DMS53 (cell line): ENCODE measurements around the gene CD84.
"Not testable (repeated sequence)": the region's sequence is repeated elsewhere in the genome, so short reads cannot be mapped to it uniquely, and the experiment has no call there.

Source experiments
- DNase-seq: peaks from one replicate; lab custom pipeline; 2025; lab: John Stamatoyannopoulos, UW

CD84 gene, protein sequence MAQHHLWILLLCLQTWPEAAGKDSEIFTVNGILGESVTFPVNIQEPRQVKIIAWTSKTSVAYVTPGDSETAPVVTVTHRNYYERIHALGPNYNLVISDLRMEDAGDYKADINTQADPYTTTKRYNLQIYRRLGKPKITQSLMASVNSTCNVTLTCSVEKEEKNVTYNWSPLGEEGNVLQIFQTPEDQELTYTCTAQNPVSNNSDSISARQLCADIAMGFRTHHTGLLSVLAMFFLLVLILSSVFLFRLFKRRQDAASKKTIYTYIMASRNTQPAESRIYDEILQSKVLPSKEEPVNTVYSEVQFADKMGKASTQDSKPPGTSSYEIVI

DNA sequence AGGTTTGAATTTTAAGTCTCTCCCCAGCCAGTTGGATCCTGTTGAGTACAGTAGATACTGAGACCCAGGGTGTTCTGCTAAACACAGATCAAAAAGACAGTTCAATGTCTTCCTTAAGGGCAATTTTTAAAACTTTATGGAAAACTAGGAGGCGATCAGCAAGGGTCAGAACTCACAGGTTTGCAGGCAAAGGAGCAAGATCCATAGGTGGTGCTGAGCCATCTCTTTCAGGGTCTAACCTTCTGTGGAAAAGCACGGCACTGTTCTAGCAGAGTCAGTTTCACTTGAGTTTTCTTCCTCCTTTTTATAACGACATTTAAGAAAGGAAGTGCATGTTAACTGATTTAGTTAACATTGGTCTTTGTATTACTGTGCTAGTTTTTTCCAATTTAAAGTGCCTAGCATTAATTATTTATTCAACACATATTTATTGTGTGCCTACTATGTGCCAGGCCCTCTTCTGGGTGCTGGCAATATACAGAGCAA, at the start of gene CD84:
CD84 (minus strand) TSS at position 281 of the 486 bp plus-strand sequence; CDS start at position 222, 59 bp downstream.
- no peak for DNase-seq

DNA sequence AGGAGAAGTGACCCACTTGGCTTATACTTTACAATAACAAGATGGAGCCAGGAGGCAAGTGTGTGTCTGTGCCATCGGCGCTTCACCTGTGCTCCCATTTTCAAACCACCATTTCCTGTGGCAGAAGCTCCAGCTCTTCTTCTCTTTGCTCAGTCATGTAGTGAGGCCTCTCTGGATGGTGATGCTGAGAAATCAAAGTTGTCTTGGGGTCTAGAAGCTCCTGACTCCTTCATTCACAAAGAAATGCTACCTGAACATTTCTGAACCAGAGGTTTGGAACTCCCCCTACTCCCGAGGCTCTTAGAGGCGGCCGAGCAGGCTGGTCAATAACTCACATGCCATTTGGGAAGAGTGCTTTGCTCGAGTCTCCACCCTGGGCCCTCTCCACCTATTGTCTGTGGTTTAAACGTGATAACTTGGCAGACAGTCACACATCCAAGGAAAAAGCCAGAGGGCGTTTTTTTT, 49.5 kb upstream of the CD84 start:
- no peak for DNase-seq

DNA sequence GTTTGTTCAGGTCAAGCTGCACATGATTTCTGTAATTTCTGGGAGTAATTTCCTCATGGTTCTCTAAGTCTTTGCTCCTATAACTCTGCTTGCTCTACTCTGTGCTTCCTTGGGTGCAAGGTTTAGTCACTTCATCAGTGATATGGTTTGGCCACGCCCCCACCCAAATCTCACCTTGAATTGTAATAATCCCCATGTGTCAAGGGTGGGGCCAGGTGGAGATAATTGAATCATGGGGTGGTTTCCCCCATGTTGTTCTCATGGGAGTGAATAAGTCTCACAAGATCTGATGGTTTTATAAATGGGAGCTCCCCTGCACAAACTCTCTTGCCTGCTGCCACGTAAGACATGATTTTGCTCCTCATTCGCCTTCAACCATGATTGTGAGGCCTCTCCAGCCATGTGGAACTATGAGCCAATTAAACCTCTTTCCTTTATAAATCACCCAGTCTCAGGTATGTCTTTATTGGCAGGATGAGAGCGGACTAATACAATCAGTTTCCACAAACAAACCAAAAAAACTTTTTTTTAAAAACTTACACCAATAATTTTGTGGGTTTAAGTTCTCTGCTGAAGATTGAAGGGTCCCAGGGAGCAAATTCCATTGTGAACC, 48.5 kb upstream of the CD84 start:
- not testable (repeated sequence) for DNase-seq

DNA sequence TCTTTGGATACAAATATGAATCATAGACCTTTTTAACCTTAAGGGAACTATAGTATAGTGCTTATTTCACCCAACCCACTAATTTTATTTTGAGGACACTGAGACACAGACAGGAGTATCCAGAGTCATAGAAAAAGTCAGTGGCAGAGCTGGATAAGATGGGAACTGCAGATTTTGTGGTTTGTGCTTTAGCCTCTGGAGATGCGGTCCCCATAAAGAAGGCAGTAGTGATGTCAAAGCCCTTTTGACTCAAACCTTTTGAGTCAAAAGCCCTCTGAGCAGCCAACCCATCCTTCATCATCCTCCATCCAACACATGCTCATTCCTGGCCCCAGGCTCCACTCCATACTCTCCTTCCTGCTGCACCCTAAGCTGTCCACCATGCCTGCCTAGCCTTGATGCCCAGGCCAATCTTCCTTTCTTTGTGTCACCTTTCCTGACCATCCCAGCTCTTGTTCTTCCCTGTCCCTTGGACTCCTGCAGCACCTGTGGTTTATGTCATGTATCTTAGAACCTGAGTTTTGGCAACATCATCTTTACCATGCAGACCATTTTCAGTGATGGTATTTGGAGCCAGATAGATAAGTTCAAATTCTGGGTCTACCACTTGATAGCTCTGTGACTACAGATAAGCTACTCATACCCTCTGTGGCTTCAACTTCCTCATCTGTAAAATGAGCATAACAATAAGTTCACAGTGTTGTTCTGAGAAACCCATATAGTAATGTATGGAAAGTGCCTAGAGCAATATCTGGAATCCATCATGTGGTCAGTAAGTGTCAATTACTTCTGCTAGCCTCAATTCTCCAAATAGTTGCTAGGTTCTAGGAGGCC, 47.4 kb upstream of the CD84 start:
- DNase-seq: no peak

DNA sequence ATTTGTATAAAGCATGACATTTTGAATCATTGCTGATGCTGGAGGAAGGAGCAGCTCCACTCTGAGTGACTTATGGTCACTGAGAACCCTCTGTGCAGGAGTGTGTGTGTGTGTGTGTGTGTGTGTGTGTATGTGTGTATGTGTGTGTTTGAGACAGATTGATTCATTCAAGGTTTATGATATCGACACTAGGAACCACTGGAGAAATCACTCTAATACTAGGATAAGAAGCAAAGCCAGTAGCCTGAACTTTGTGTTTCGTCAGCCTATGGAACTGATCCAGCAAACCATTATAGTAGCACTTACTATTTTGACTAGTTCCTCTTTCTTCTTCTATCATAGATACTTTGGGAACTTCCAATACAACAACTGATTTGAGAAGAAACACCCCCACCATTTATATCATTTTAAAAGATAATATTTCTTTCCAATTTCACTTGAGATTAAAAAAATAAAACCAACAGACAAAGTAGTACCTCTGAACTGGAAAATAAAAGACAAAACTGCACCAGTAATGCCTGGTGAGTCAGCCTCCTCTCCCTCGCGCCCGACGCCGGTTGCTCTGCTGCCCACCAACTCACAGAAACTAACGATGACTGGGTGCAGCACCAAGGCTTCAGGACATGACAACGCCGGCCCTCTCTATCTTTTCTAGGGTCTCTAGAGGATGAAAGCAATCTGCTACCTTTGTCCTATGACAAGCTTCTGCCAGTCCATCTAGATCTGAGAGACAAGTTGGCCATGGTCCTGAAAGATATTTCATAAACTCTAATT, 46.6 kb upstream of the CD84 start:
- no peak for DNase-seq

DNA sequence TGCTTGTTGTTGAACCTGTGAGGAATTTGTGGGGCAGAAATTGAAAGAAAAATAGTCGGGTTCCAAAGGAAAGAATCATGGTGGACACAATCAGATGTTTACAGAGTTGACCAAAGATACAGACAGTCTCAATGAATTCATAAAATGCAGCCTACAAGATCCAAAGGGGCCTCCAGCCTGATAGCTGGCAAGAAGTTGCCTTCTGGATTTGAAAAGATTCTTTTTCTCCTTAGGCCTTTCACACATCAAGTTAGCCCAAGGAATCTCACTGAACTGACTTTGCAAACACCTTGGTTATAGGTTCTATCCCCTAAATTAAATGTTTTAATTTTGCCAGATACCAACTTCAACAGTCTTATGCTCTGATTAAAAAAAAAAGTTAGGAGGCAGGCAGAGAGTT, 46.0 kb upstream of the CD84 start:
- DNase-seq: no peak

DNA sequence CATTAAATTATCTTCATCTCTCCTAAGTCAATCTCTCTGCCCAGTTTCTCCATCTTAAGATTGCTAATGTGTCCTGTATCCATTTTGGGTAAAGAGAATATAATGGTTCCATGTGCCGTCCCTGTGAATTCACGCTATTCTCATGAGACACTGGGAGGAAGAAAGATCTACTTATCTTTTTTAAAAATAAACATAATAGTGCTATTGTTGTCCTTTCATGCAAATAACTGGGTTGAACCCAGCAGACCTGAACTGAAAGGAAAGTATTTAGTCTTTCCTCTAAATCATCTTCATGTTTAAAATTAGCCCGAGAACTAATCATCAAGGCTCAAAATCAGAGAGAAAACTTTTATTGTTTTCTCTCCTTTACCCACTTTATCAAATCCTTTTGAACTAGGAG, 45.2 kb upstream of the CD84 start:
- DNase-seq: no peak

DNA sequence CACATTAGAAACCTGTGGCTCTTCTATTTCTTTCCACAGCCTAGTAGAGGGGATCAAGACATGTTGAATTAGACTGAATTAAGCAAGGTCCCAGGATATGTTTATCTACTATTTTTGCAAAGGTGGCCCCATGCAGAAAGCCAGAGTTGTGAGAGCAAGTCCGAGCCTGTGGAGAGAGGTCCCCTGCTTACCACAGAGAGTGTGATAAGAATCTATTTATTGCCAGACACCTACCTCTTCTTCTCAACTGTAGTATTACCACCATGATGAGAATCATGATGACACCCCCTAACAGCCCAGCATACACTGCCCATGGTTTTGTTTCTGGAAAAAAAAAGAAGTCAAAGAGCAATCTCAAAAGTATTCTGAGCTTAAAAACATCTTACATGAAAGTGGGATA, 44.6 kb upstream of the CD84 start:
- DNase-seq: no peak

DNA sequence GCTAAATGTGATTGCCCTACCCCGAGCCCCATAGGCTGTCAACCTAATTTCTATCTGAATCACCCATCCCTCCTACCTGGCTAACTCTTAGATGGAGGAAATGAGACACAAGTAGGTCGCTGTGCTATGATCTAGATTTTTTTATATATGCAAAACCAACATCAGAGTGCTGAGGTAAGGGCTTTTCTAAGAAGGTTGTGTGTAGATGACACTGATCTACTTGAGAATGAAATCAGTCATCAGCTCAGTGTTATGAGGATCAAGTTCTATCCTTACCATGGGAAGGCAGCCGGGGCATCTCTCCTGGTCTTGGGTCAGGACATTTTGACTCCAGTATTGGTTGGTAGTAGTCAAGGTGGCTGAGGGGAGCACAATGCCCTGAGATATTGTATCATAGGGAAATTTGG, 43.9 kb upstream of the CD84 start:
- no peak for DNase-seq

DNA sequence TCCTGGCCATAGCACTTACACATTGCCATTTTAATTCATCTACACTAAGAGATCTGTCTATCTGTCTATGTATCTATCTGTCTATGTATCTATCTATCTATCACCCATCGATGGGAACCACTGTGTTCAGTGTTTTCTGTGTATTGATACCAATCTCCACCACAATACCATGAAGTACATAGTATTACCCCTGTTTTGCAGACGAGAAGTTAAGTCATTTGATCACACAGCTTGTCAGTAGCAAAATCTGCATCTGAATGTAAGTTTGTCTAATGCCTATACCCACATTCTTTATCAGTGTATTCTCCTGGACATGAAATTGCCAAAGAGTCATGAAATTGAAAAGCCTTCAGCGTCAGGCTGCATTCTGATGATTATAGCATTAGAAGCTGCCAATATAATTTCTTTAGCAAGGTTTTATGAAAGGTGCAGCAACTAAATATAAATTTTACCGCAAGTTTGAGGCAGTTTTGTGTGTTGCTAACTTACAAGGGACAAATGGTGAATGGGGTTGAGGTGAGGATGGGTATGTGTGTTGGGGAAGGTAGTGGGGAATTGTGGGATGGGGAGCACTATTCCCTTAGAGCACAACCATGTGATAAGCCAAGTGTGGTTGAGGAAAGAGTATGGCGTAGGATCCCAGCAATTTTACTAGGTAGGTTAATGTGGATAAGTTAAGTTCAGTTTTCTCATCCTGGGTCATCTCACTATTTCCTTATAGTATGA, 43.4 kb upstream of the CD84 start:
- no peak for DNase-seq

DNA sequence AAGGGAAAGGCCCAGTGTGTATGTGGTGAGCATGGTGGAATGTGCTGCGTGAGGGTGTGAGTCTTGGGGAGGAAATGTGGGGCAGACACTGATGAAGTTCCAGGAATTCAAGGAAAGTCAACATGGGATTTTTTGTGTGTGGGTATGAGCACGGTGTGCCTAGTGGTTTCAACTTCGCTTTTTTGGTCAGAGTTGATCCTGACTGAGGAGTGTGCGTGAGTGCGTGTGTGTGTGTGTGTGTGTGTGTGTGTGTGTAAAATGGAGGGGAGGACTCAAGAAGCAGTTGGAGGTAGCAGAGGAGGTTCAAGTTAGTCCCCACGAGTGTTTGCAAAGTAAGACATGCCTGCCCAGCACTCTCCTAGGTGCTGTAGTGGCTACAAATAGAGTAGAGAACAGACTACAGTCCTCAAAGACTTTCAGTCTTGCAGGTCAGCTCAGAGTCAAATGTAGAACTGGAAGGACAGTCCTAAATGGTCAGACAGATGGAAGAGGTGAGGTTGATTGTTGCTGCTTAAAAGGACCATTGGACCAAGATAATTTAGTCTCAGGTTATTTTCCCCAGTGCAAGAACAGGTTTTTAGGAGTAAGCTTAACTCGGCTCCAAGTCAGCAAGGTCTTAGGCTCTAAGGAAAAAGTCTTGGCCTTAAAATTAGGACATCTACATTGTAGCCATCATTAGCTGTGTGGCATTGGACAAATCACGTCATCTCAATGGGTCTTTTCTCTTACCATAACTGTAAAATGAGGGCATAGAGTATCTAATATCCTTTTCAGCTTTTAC, 42.5 kb upstream of the CD84 start:
- no peak for DNase-seq

DNA sequence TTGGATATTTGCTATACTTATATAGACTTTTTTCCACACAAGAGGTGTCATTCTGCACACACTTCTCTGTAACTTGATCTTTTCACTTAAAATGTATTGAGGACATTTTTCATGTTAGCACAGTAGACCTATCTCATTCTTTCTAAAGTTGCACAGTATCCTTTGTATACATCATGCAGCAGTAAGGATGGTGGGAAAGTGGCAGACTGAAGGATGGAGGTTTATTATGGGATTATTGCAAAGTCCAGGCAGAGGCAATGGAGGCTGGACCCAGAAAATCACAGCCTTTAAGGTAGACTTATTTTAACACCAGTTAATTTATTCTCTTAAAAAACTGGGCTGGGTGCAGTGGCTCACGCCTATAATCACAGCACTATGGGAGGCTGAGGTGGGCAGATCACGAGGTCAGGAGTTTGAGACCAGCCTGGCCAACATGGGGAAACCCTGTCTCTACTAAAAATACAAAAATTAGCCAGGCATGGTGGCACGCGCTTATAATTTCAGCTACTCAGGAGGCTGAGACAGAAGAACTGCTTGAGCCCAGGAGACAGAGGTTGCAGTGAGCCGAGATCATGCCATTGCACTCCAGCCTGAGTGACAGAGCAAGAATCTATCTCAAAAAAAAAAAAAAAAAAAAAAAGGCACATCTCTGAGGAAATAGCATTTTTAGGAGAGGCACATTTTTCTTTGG, 41.8 kb upstream of the CD84 start:
- DNase-seq: no peak

DNA sequence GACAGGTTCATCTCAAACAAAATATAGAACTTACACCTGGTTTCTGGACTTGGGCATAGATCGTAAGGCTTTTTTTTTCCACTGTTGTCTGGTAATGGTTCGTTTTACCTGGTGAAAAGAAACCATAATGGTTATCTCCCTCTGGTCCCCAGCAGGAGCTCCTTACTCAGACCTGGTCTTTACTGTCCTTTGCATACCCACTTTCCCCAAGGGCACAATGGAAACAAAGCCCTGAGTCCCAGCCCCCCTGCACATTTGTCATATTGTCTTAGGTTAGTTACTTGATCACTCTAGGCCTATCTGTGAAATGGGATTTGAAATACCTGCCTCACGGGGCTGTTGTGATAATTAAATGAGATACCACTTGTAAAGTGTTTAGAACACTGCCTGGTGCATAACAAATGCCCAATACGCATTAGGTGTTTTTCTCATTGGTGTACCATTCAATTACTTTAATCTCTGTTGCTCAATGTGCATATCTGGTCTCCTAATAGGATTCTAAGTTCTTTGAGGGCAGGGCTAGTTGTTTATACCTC, 40.5 kb upstream of the CD84 start:
- DNase-seq: no peak

DNA sequence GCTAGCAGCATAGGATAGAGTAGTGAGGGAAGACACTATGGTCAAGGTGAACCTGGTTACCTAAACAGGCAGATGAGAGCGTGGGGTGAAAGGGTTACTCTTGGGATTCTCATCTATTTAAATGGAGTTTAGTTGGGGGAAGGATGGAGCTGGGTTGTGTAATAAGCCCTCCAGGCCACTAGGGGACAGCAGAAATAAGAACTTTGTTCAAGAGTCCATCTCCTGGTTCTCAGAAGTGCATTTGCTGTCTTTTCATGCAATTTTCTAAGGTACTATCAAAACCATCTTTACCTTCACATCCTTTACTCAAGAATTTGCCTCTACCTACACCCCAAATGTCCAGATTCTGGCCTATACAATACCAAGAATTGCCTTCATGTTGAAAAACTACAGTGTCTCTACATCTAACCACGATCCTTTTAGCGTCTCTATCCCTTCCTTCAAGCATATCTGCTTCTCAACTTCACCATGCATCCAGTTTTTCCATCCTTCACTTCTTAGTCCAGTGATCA, 39.5 kb upstream of the CD84 start:
- DNase-seq: peak; percentile 64

DNA sequence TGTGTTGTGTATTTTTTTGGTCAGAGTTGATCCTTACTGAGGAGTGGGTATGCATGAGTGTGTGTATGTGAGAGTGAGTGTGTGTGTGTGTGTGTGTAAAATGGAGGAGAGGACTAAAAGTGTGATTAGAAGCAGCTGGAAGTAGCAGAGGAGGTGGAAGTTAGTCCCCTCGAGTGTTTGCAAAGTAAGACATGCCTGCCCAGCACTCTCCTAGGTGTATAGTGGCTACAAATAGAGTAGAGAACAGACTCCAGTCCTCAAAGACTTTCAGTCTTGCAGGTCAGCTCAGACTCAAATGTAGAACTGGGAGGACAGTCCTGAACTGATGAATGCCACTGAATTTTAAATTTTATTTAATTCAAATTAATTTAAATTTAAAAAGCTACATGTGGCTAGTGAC, 39.0 kb upstream of the CD84 start:
- DNase-seq: no peak

DNA sequence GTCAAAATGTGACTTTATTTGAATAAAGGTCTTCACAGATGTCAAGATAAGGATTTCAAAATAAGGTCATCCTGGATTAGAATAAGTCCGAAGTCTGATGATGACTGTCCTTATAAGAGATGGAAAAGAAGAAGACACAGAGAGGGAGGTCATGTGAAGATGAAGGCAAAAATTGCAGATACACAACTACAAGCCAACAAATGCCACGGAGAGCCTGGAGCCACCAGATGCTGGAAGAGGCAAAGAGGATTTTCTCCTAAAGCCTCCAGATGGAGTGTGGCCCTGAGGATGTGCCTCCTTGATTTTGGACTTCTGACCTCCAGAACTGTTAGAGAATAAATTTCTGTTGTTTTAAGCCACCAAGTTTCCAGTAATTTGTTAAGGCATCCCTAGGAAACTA, 36.4 kb upstream of the CD84 start:
- no peak for DNase-seq

DNA sequence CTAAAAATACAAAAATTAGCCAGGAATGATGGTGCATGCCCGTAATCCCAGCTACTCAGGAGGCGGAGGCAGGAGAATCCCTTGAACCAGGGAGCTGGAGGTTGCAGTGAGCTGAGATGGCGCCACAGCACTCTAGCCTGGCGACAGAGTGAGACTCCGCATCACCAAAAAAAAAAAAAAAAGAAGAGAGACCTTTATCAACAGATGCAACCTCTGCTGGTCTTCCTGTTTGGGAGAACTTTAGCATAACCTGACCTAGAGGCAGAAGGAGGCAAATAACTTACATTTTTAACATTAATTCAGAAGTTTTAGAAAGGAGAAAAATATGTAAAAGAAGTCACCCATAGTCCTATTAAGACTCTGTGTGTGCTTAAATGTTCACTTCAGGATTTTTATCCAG, 35.1 kb upstream of the CD84 start:
- DNase-seq: no peak

DNA sequence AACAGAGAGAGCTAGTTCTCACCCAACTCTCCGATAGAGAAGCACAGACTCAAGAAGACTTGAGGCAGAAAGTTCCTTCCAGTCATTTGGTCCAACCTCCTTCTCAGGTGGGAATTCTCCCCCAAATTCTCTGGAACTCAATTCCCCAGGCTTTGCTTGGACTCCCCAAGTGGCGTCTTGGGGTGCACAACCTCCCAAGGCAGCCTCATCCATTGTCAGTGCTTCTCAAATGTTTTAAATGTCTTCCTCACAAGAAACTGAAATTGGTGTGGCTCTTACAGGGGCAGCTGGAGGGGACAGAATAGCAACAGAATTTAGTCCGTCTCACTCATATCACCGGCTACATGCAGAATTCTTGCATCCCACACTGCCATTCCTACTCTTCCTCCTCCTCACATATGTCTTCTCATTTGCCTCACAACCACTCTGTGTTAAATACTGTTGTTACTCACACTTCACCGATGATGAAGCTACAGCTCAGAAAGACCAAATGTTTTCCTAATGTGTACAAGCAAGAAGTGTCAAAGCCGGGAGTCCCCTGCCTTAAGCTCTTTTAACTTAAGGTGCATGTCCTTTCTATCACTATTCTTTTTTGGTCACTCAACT, 33.4 kb upstream of the CD84 start:
- no peak for DNase-seq
